ENCODE measurements around the gene STX2.

- TF ChIP-seq EZH2 (IDR thresholded peaks at IDR 0.05; ENCODE audit: borderline replicate concordance, insufficient read depth, low read length, poor library complexity, severe bottlenecking) (no peak), SMC3 (conservative IDR thresholded peaks at IDR 0.05; ENCODE audit: poor library complexity) (no peak), EP300 (conservative IDR thresholded peaks at IDR 0.05; ENCODE audit: poor library complexity, severe bottlenecking) (no peak), CTCF (IDR thresholded peaks at IDR 0.05; ENCODE audit: poor library complexity, severe bottlenecking) (no peak), POLR2AphosphoS5 (IDR thresholded peaks at IDR 0.05) (no peak), TAF1 (IDR thresholded peaks at IDR 0.05; ENCODE audit: low read depth) (no peak), REST (IDR thresholded peaks at IDR 0.05; ENCODE audit: borderline replicate concordance) (no peak), RAD21 (conservative IDR thresholded peaks at IDR 0.05) (no peak), MXI1 (conservative IDR thresholded peaks at IDR 0.05; ENCODE audit: poor library complexity, severe bottlenecking) (no peak)
Measured at GRCh38 chr12:130858084-130858483, 19.0 kb upstream of the STX2 start.
